Embryonic facial prominence (tissue), 1 donor: ENCODE measurements around the gene ATP1B1.
"Not testable (repeated sequence)": the region's sequence is repeated elsewhere in the genome, so short reads cannot be mapped to it uniquely, and the experiment has no call there.

Source experiments
- DNase-seq: peaks from one replicate; pipeline ENCODE4 v3.0.0-alpha.2; 2016; ENCODE audit errors: extremely low spot score

The ATP1B1 gene

GRCh38 chr1:169115891-169116585 is 9.5 kb downstream of the ATP1B1 start:
- DNase-seq = no peak

GRCh38 chr1:169117014-169117413 is 10.5 kb downstream of the ATP1B1 start:
- no peak for DNase-seq

GRCh38 chr1:169117599-169117998 is 11.1 kb downstream of the ATP1B1 start:
- no peak for DNase-seq

DNA sequence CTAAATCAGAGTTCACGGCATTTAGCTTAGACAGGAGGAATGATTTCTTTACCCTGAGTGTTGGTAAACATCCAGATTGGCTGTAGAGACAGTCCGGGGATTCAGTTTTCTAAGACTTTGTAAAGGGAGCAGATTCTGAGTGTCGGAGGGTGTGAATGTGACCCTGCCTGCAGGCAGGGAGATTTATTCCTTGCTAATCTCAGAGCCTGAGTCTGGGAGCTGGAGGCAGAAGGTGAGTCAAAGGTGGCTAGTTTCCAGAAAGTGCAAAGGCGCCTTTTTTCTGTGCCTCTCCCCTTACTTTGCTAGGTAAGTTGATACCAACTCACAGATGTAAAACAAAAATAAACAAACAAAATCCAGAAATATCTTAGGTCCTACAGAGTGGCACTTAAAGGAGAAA is 11.7 kb downstream of the ATP1B1 start:
- no peak for DNase-seq

DNA sequence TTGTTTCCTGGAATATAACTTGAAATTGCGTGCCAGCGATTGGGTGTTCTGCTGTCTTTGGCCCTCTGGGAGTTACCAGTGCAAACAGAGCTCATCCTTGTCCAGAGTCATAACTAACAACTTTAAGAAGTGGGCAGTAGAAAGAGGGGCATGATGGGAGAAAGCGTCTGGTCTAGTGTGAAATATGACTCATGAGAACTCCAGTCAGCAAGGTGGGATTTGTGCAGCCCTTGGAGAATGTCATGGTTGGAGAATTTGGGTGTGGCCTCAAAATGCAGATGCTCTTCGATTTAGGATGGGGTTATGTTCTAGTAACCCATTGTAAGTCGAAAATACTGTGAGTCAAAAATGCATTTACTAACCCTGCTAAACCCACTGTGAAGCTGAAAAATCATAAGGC is 12.9 kb downstream of the ATP1B1 start:
- no peak for DNase-seq

- DNase-seq = no peak
Measured at GRCh38 chr1:169120066-169120465, 13.6 kb downstream of the ATP1B1 start.

DNA sequence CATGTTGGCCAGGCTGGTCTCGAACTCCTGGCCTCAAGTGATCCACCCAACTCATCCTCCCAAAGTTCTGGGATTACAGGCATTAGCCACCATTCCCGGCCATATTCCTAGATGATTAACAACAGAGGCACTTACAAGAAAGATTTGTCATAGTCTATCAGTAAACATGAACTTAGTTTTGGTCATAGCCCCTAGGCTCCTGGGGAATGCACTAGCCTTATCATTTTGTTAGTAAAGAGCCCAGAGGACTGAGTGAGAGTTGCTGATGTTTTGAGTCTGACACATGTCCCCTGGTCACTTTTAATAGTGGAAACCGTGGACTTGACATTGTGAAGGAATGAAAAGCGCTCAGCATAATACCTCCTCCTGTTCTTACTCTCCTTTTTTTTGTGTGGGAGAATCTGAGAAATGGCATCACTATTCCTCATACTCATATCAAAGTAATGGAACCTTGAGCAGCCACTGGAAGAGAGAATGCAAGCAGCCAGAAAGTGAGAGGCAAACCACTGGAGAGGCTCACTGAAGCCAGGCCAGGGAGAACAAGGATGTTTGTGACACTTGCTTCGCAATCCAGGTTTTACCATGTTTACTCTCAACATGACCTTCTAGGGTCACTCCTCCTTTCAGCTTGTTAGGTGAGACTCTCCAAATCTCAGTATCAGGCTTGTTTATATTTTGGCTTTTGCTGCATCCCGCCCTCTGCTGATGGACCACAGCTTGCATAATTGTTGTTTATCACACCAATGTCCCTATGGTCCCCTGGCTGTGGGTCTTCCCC is 14.8 kb downstream of the ATP1B1 start:
- no peak for DNase-seq

GRCh38 chr1:169122976-169123375 is 16.5 kb downstream of the ATP1B1 start:
- DNase-seq = no peak

DNA sequence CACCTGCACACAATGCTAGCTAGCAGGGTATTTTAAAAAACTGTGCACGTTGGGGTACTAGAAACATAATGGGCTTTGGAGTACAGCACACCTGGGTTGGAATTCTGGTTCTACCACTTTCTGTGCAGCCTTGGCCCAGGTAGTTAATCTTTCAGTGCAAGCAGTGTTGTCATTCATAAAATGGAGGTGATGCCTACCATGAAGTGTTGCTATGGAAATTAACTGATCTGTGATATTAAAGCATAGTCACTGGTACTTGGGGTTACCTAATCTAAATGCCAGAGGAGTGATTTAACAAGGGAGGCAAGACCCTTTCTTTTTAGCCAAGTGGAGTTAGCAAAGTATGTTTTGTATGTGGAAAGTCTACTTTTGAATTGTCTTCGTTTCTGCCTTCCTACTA is 18.0 kb downstream of the ATP1B1 start:
- no peak for DNase-seq

DNA sequence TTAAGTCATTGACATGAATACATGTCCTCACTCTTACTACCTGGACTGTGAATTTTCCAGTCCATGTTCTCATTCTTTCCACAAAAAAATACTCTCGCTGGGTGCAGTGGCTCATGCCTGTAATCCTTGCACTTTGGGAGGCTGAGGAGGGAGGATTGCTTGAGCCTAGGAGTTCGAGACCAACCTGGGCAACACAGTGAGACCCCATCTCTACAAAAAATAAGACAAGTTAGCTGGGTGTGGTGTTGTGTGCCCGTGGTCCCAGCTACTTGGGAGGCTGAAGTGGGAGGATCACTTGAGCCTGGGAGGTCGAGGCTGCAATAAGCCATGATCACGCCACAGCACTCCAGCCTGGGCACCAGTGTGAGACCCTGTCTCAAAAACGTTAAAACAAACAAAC is 19.1 kb downstream of the ATP1B1 start:
- DNase-seq = not testable (repeated sequence)

DNA sequence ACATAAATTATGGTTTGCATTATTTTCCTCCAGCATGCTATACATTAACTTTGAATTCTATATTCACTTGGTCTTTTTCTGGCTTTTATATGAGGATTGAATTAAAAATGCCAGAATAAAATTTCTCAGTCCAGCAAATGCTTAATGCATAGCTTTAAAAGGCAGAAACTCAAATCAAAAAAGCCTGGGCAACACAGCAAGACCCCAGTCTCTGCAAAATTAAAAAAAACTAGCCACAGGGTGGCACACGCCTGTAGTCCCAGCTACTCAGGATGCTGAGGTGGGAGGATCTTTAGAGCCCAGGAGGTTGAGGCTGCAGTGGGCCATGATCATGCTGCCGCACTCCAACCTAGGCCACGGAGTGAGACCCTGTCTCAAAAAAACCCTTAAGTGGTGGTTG is 19.8 kb downstream of the ATP1B1 start:
- DNase-seq = no peak

DNA sequence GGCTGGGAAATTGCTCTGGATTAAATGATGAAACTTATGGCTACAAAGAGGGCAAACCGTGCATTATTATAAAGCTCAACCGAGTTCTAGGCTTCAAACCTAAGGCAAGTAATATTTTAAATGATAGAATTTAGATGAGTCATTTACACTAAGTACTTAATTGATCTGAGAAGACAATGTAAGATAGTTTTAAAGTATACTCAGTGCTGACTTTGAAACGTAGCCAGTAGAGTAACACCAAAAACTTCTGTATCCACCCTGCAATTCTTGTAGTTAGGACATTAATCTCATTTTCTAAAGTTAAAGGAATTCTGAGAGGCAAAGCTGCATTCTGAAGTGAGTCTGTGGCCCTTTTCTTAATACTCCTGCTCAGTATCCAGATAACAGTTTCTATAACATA is 20.8 kb downstream of the ATP1B1 start:
- no peak for DNase-seq

DNA sequence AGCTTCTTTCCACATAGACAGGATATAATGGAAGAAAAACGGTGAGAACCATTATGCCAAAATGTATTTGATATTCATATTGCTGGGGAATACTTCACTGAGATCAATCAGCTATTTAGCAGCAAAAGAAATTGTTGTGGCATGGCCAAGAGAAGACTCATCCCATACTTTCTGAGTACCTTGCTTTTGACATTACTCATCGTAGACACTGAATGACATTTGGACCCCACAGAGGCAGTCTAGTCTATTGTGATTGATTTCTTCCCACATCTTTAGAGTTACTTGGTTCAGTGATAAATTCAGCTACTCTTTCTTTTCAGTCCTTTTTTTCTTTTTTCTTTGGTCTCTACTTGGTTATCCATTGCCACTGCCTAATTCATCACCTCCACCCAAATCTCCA is 22.1 kb downstream of the ATP1B1 start:
- DNase-seq = no peak

- DNase-seq = no peak
Measured at GRCh38 chr1:169129109-169129784, 22.8 kb downstream of the ATP1B1 start.

DNA sequence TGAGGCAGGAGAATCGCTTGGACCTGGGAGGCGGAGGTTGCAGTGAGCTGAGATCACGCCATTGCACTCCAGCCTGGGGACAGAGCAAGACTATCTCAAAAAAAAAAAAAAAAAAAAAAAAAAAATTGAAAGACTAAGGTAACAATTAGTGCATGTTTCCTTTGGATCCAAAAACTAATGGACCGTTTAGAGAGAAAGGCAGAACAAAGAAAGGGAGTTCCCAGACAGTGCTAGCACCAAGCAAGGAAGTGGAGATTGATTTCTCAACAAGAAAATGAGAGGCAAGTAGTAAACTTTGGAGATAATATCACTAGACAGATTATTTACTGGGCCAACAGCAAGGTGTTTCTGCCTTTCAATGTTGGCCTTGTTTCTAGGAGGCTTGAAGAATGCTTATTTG is 24.2 kb downstream of the ATP1B1 start:
- no peak for DNase-seq

GRCh38 chr1:169132512-169133227 is 26.2 kb downstream of the ATP1B1 start:
- no peak for DNase-seq

DNA sequence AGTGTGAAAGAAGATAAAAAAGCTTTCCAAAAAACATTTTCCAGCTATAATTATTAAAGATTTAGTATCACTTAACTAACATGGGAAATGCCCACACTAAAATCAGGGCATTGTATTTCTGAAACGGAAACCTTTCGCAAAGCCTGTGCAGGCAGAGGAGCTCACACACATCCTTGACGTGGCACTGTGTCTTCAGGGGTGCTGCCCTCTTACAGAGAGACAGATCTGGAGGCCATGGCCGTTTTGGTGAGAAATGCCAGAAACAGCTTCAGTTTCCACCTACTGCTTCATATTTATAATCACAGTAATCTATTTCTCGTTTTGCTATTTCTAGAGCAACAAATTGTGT is 26.7 kb downstream of the ATP1B1 start:
- DNase-seq = no peak

- DNase-seq = no peak
Measured at GRCh38 chr1:169133801-169134502, 27.5 kb downstream of the ATP1B1 start.

GRCh38 chr1:169137357-169137756 is 30.9 kb downstream of the ATP1B1 start:
- no peak for DNase-seq

DNA sequence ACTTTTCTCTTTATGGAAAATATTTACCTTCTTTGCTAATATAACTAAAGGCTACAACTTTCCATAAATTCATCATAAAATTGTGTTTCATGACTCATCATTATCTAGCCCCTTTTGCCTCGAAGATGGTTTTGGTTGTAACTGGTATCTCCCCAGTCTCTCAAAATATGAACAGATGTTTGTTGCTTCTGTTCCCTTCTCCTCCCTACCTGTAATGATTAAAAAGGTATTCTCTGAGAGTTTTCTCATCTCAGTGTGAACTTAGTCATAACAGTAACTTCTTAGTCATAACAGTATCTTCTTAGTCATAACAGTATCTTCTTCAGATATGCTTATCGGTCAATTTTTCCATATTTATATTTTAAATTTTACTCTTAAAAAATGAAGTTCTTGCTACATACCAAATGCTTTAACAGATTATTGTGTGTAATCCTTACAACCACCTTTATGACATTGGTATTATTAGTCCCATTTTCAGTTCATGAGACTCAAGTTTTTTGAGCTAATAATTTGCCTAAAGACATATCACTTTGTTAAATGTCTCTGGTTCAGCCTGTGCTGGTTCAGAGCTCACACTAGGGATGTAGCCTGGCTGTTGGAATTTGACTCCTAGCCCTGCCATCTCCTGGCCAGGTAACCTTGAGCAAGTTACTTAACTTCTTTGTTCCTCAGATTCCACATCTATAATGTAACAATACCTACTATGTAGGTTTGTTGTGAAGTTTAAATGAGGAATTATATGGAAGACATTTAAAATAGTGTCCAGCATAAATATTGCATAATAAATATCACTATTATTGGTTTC is 32.6 kb downstream of the ATP1B1 start:
- DNase-seq = no peak

DNA sequence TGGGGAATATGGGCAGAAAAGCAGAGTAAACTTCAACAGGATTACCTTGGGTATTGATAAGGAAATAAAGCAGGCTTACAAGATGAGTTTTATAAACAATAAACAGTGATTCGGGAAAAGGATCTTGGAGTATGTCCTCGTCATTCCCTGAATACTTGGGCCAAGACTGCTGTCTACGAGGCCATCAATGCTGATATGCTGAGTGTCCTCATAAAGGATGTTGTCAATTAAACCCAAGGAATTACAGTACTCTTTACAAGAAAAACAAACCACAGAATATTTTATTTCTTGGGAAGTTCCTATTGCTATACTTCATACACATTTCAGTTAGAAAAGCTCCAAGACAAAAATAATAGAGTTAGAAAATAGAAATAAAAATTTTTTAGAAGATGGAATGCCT is 34.9 kb downstream of the ATP1B1 start:
- DNase-seq = no peak
